K562 (cell line): Measurements from ENCODE around the gene TSHZ1. TPM values are rescaled to one million over a fixed set of nuclear protein-coding genes. Genes with fewer than 3 reads are reported as not detected.

ENCODE experiments used
- BACH1 ChIP-seq: fragments of 200-800 bp; sonication (Bioruptor generic); IDR thresholded peaks from 2 replicates; pipeline ENCODE4 v1.6.1; 2016; ENCODE audit warnings: missing genetic modification characterization, missing compliant biosample characterization
- CEBPB ChIP-seq: fragments of 450-650 bp; IDR thresholded peaks from 2 replicates; pipeline ENCODE4 v1.6.1; 2016; ENCODE audit warnings: missing genetic modification characterization, missing compliant biosample characterization
- CTBP1 ChIP-seq: fragments of 450-650 bp; IDR thresholded peaks from 2 replicates; pipeline ENCODE4 v1.6.1; 2016; ENCODE audit warnings: borderline replicate concordance
- FOXK2 ChIP-seq, 2 experiments: fragments of 450-650 bp; IDR thresholded peaks in 1 of 2; conservative IDR thresholded peaks in 1 of 2; 2 replicates each; pipeline ENCODE4 v1.6.1; 2016; ENCODE audit warnings: low read depth in 2 of 2, mild to moderate bottlenecking in 1 of 2
- GABPA ChIP-seq: fragments of 200-800 bp; sonication (Bioruptor generic); conservative IDR thresholded peaks from 2 replicates; pipeline ENCODE4 v1.6.1; 2016; ENCODE audit warnings: low read depth, missing genetic modification characterization, missing compliant biosample characterization
- HINFP ChIP-seq: fragments of 450-650 bp; conservative IDR thresholded peaks from 2 replicates; pipeline ENCODE4 v1.6.1; 2016; ENCODE audit warnings: missing genetic modification characterization, low read depth, mild to moderate bottlenecking, control low read depth, missing compliant biosample characterization
- HNRNPL ChIP-seq: fragments of 200-400 bp; formaldehyde crosslinking; IDR thresholded peaks from 2 replicates; pipeline ENCODE4 v1.6.1; 2017; ENCODE audit warnings: low read depth, mild to moderate bottlenecking, low read length
- KLF10 ChIP-seq: fragments of 250-450 bp; sonication (Bioruptor Pico); IDR thresholded peaks from 2 replicates; pipeline ENCODE4 v1.6.1; 2021; ENCODE audit warnings: matching md5 sums
- NEUROD1 ChIP-seq: fragments of 150-350 bp; IDR thresholded peaks from 2 replicates; pipeline ENCODE4 v1.6.1; 2014; ENCODE audit warnings: borderline replicate concordance, low read length, low read depth; ENCODE audit not compliant: partially characterized antibody
- NFIX ChIP-seq: fragments of 250-450 bp; sonication (Bioruptor Pico); IDR thresholded peaks from 2 replicates; pipeline ENCODE4 v1.4.0; 2020; ENCODE audit warnings: low read depth, mild to moderate bottlenecking, moderate library complexity
- NR4A1 ChIP-seq, 2 experiments: fragments of 250-450 bp in 1 of 2; fragments of 450-650 bp in 1 of 2; sonication (Bioruptor Pico) in 1 of 2; IDR thresholded peaks; 2 replicates each; pipeline versions ENCODE4 v1.4.0 to v1.6.1; 2016 to 2020; ENCODE audit warnings: mild to moderate bottlenecking in 2 of 2, missing compliant biosample characterization in 1 of 2, missing genetic modification characterization in 1 of 2, moderate library complexity in 1 of 2
- NRF1 ChIP-seq, 2 experiments: fragments of 450-650 bp; IDR thresholded peaks in 1 of 2; conservative IDR thresholded peaks in 1 of 2; 2 replicates each; pipeline ENCODE4 v1.6.1; 2014; ENCODE audit warnings: mild to moderate bottlenecking in 2 of 2
- PHB2 ChIP-seq: fragments of 450-650 bp; IDR thresholded peaks from 2 replicates; pipeline ENCODE4 v1.6.1; 2017; ENCODE audit warnings: low read depth
- RB1 ChIP-seq: fragments of 450-650 bp; IDR thresholded peaks from 2 replicates; pipeline ENCODE4 v1.6.1; 2017; ENCODE audit warnings: low read depth, mild to moderate bottlenecking
- RUNX1 ChIP-seq: sonication (generic); IDR thresholded peaks from 2 replicates; pipeline ENCODE4 v1.6.1; 2016; ENCODE audit warnings: antibody characterized with exemption, low read depth
- SLC30A9 ChIP-seq: fragments of 250-450 bp; sonication (Bioruptor Pico); IDR thresholded peaks from 2 replicates; pipeline ENCODE4 v1.8.0; 2022; ENCODE audit warnings: mild to moderate bottlenecking, moderate library complexity
- SMARCE1 ChIP-seq: fragments of 450-650 bp; IDR thresholded peaks from 2 replicates; pipeline ENCODE4 v1.7.1; 2016; ENCODE audit warnings: mild to moderate bottlenecking
- SNRNP70 ChIP-seq: fragments of 200-400 bp; formaldehyde crosslinking; optimal IDR thresholded peaks from 2 replicates; pipeline ENCODE3; 2017; ENCODE audit warnings: low read depth, low read length
- TAF7 ChIP-seq: fragments of 450-650 bp; IDR thresholded peaks from 2 replicates; pipeline ENCODE4 v1.6.1; 2016; ENCODE audit warnings: missing genetic modification characterization, missing compliant biosample characterization
- U2AF1 ChIP-seq: fragments of 200-400 bp; formaldehyde crosslinking; optimal IDR thresholded peaks from 2 replicates; pipeline ENCODE3; 2017; ENCODE audit warnings: mild to moderate bottlenecking, low read depth, low read length, moderate library complexity
- YY1 ChIP-seq, 3 experiments: IDR thresholded peaks; 2 replicates each; pipeline ENCODE4 v1.6.1; 2011; ENCODE audit warnings: low read length in 2 of 3, mild to moderate bottlenecking in 2 of 3, moderate library complexity in 2 of 3, borderline replicate concordance in 1 of 3, control low read depth in 1 of 3, low read depth in 1 of 3; ENCODE audit not compliant: insufficient read depth in 3 of 3, insufficient replicate concordance in 2 of 3, control insufficient read depth in 1 of 3, insufficient read length in 1 of 3; ENCODE audit errors: extremely low read depth in 1 of 3
- ZFX ChIP-seq: sonication (generic); formaldehyde crosslinking; IDR thresholded peaks from 2 replicates; pipeline ENCODE4 v1.8.0; 2022; ENCODE audit warnings: mild to moderate bottlenecking, missing genetic modification reagents, moderate library complexity
- ZNF239 ChIP-seq: fragments of 250-450 bp; sonication (Bioruptor Pico); IDR thresholded peaks from 2 replicates; pipeline ENCODE4 v1.4.0; 2020; ENCODE audit warnings: mild to moderate bottlenecking
- ZNF282 ChIP-seq: sonication (generic); formaldehyde crosslinking; IDR thresholded peaks from 2 replicates; pipeline ENCODE4 v1.8.1; 2023; ENCODE audit warnings: missing genetic modification reagents
- ZNF347 ChIP-seq: fragments of 450-650 bp; formaldehyde crosslinking; IDR thresholded peaks from 2 replicates; pipeline ENCODE4 v1.4.0; 2020; ENCODE audit warnings: low read depth, mild to moderate bottlenecking, moderate library complexity
- polyA plus RNA-seq, 8 experiments: library from polyadenylated mRNA; depleted of rRNA in 4 of 8; stranded (reverse) in 5 of 8; unstranded in 3 of 8; fragments of >200 nt; fragmentation: Nextera tagmentation in 2 of 8; fragmentation: Illumina TruSeq in 1 of 8; extraction: Ambion mirVana in 2 of 8; extraction: Trizol in 1 of 8; gene quantifications; 2 replicates each; pipeline versions ENCODE4 v1.2.1 to v1.2.3, GENCODE V29; 2011 to 2014; ENCODE audit warnings: inconsistent platforms in 1 of 8, missing spikeins in 1 of 8
- total RNA-seq, 7 experiments: library from RNA; depleted of rRNA in 6 of 7; stranded (reverse); fragments of >200 nt in 6 of 7; fragmentation: Illumina TruSeq in 2 of 7; extraction: Trizol in 2 of 7; gene quantifications; 2 replicates each; pipeline versions ENCODE4 v1.2.1 to v1.2.3, GENCODE V29; 2011 to 2021; ENCODE audit warnings: low replicate concordance in 1 of 7
- TF ChIP-seq, protein P1 (sequence below): sonication (generic); formaldehyde crosslinking; IDR thresholded peaks from 2 replicates; pipeline ENCODE4 v1.8.1; 2023; ENCODE audit warnings: mild to moderate bottlenecking, missing genetic modification reagents

TSHZ1 gene
- total and polyA plus RNA-seq, 9 of the 15 experiments (the other 6 are each of a cell fraction or from before 2014, with no cell fraction given), result 1.1 to 7.2 (median 2.7) TPM

DNA sequence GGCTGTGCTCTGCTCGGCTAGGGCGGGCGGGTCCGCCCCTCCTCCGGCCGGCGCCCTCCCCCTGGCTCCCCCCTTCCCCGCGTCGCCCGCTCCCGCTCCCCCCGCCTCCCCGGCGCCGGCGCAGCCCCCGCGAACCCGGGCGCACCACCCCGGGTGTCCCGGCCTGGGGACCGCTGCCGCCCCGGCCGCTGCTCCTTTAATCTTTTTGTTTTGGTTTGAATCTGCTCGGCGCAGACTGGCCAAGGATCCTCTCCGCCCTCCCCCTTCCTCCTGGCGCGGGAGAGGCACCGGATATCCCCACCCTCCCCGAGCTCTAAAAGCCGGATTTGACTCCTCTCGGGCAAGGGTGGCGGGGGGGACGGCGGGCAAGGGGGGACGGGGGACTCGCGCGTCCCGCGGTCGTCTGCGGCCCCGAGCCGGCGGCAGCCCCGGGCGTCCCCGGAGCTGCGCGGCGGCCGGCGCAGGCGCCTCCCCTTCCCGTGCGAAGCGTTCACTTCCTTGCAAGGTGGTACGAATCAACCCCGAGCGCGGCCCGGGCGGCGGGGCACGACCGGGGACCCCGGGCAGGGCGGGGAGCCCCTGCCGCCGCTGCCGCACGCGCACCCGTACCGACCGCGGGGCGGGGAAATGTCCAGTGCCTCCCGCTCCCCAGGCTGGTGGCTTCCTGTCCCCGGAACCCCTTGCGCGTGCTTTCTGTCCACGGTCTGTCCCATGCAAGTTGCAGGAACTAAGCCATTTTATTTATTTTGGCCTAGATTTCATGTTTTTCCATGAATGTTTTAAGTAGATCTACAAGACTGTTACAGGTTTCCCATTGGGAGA is 1.3 kb upstream of the TSHZ1 start, which contains the start of gene PTGR3 (continued):
- TF ChIP-seq FOXK2 (conservative IDR thresholded peaks at IDR 0.05 in 1 of 2, IDR thresholded peaks at IDR 0.05 in 1 of 2; ENCODE audit: low read depth in 2 of 2) (no peak), KLF10 (CRISPR knock-in tag) (no peak), SNRNP70 (no peak), ZNF282 (CRISPR knock-in tag) (no peak), HINFP (tag) (no peak), NEUROD1 (no peak), NFIX (CRISPR knock-in tag) (no peak), U2AF1 (no peak), CTBP1 (peak; percentile 60; the same call in 1 of the 2 replicates), BACH1 (tag) (no peak), CEBPB (tag) (no peak), GABPA (peak; percentile 88), ZNF347 (CRISPR knock-in tag) (no peak), TAF7 (no peak), ZNF239 (no peak), NR4A1 (CRISPR knock-in tag; IDR thresholded peaks at IDR 0.05) (no peak), NR4A1 (tag; IDR thresholded peaks at IDR 0.05) (no peak), RB1 (no peak), NRF1 (conservative IDR thresholded peaks at IDR 0.05 in 1 of 2, IDR thresholded peaks at IDR 0.05 in 1 of 2) (peak in 1 of 2 experiments; percentile 74; a peak in 3 of 4 replicates), PHB2 (no peak), SMARCE1 (no peak), HNRNPL (peak; percentile 46; the same call in 1 of the 2 replicates), ZFX (CRISPR knock-in tag) (peak; percentile 37), RUNX1 (no peak), YY1 (IDR thresholded peaks at IDR 0.05; ENCODE audit: borderline replicate concordance in 1 of 3, control insufficient read depth in 1 of 3, extremely low read depth in 1 of 3, insufficient read depth in 3 of 3, insufficient read length in 1 of 3, insufficient replicate concordance in 2 of 3, low read depth in 1 of 3, low read length in 2 of 3) (peak in 2 of 3 experiments; percentile 37 to 75), SLC30A9 (CRISPR knock-in tag) (no peak)
- TF ChIP-seq, protein P1, sequence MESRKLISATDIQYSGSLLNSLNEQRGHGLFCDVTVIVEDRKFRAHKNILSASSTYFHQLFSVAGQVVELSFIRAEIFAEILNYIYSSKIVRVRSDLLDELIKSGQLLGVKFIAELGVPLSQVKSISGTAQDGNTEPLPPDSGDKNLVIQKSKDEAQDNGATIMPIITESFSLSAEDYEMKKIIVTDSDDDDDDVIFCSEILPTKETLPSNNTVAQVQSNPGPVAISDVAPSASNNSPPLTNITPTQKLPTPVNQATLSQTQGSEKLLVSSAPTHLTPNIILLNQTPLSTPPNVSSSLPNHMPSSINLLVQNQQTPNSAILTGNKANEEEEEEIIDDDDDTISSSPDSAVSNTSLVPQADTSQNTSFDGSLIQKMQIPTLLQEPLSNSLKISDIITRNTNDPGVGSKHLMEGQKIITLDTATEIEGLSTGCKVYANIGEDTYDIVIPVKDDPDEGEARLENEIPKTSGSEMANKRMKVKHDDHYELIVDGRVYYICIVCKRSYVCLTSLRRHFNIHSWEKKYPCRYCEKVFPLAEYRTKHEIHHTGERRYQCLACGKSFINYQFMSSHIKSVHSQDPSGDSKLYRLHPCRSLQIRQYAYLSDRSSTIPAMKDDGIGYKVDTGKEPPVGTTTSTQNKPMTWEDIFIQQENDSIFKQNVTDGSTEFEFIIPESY (CRISPR knock-in tag), result no peak
